GM23338 (cell line): ENCODE results near the gene IFI44L. TPM values are rescaled to one million over a fixed set of nuclear protein-coding genes. Genes with fewer than 3 reads are reported as not detected.

Experiments used
- ATAC-seq: fragments of 200-7000 bp; cut with Tn5 transposase; 3 replicates; pipeline ENCODE4 v1.9.1; 2020
- DNase-seq: peaks from one replicate; pipeline ENCODE4 v3.0.0-alpha.2; 2015; ENCODE audit warnings: low spot score
- H2AFZ ChIP-seq: fragments of 200-600 bp; sonication (generic); 2 replicates; pipeline ENCODE4 v1.8.0; 2016; ENCODE audit warnings: antibody characterized with exemption, mild to moderate bottlenecking, moderate library complexity
- H3F3A ChIP-seq: fragments of 200-600 bp; sonication (generic); replicated peaks from 2 replicates; pipeline ENCODE4 v1.8.0; 2017; ENCODE audit warnings: antibody characterized with exemption, mixed run types, low read depth
- H3K27ac ChIP-seq: fragments of 200-600 bp; sonication (generic); 2 replicates; pipeline ENCODE4 v1.6.1; 2016; ENCODE audit warnings: low read depth
- H3K27me3 ChIP-seq: fragments of 200-600 bp; sonication (generic); 2 replicates; pipeline ENCODE4 v1.8.0; 2016; ENCODE audit warnings: mild to moderate bottlenecking, mixed run types, moderate library complexity; ENCODE audit not compliant: insufficient read depth
- H3K36me3 ChIP-seq: fragments of 200-600 bp; sonication (generic); 2 replicates; pipeline ENCODE4 v1.8.0; 2016; ENCODE audit warnings: mild to moderate bottlenecking; ENCODE audit not compliant: insufficient read depth
- H3K4me1 ChIP-seq: fragments of 200-600 bp; sonication (generic); 2 replicates; pipeline ENCODE4 v1.8.0; 2016; ENCODE audit warnings: mild to moderate bottlenecking, moderate library complexity; ENCODE audit not compliant: insufficient read depth
- H3K4me2 ChIP-seq: fragments of 200-600 bp; sonication (generic); 2 replicates; pipeline ENCODE4 v1.7.1; 2017; ENCODE audit warnings: mixed run types
- H3K4me3 ChIP-seq: fragments of 200-600 bp; sonication (generic); 2 replicates; pipeline ENCODE4 v1.6.1; 2016; ENCODE audit warnings: mixed run types
- H3K79me2 ChIP-seq: fragments of 200-600 bp; sonication (generic); replicated peaks from 2 replicates; pipeline ENCODE4 v1.8.0; 2017; ENCODE audit warnings: mild to moderate bottlenecking; ENCODE audit not compliant: insufficient read depth
- H3K9me2 ChIP-seq: fragments of 200-600 bp; sonication (generic); 2 replicates; pipeline ENCODE4 v1.8.0; 2017; ENCODE audit not compliant: insufficient read depth
- H4K20me1 ChIP-seq: fragments of 200-600 bp; sonication (generic); replicated peaks from 2 replicates; pipeline ENCODE4 v1.8.0; 2017; ENCODE audit warnings: mild to moderate bottlenecking; ENCODE audit not compliant: insufficient read depth
- H3K27ac Mint-ChIP-seq: 2 replicates; pipeline ENCODE4 v1.8.0; 2020; ENCODE audit warnings: inconsistent platforms, mild to moderate bottlenecking, moderate library complexity, mixed read lengths
- H3K27me3 Mint-ChIP-seq: 3 replicates; pipeline ENCODE4 v1.8.0; 2022; ENCODE audit warnings: low read depth, mild to moderate bottlenecking, moderate library complexity, mixed read lengths, inconsistent platforms; ENCODE audit not compliant: insufficient read depth, poor library complexity
- H3K36me3 Mint-ChIP-seq: 3 replicates; pipeline ENCODE4 v1.8.0; 2021; ENCODE audit warnings: low read depth, mild to moderate bottlenecking, inconsistent platforms, moderate library complexity, mixed read lengths
- H3K4me1 Mint-ChIP-seq: 3 replicates; pipeline ENCODE4 v1.8.0; 2020; ENCODE audit warnings: mild to moderate bottlenecking, inconsistent platforms, mixed read lengths
- H3K4me3 Mint-ChIP-seq: 3 replicates; pipeline ENCODE4 v1.8.0; 2021; ENCODE audit warnings: moderate library complexity, mild to moderate bottlenecking, inconsistent platforms, mixed read lengths
- H3K9me3 Mint-ChIP-seq: 3 replicates; pipeline ENCODE4 v1.8.0; 2020; ENCODE audit warnings: moderate library complexity, mild to moderate bottlenecking, inconsistent platforms, mixed read lengths
- JUNB ChIP-seq: IDR thresholded peaks from one replicate; pipeline ENCODE4 v1.6.1; 2016; ENCODE audit warnings: antibody characterized with exemption; ENCODE audit not compliant: unreplicated experiment
- NANOG ChIP-seq: IDR thresholded peaks from 2 replicates; pipeline ENCODE4 v1.6.1; 2016; ENCODE audit warnings: antibody characterized with exemption, borderline replicate concordance
- POLR2AphosphoS5 ChIP-seq: IDR thresholded peaks from 2 replicates; pipeline ENCODE4 v1.6.1; 2016; ENCODE audit warnings: antibody characterized with exemption, low read depth
- REST ChIP-seq: IDR thresholded peaks from one replicate; pipeline ENCODE4 v1.6.1; 2018; ENCODE audit warnings: antibody characterized with exemption; ENCODE audit not compliant: unreplicated experiment
- STAT1 ChIP-seq: IDR thresholded peaks from one replicate; pipeline ENCODE4 v1.6.1; 2016; ENCODE audit warnings: antibody characterized with exemption; ENCODE audit not compliant: unreplicated experiment
- ZNF114 ChIP-seq: fragments of 250-450 bp; sonication (Bioruptor Pico); IDR thresholded peaks from 2 replicates; pipeline ENCODE4 v1.5.0; 2020; ENCODE audit warnings: mild to moderate bottlenecking, moderate library complexity
- ZNF462 ChIP-seq: fragments of 250-450 bp; sonication (Bioruptor Pico); IDR thresholded peaks from 2 replicates; pipeline ENCODE4 v1.5.0; 2020; ENCODE audit warnings: mild to moderate bottlenecking, moderate library complexity
- polyA plus RNA-seq: library from polyadenylated mRNA; unstranded; fragments of >200 nt; fragmentation: Nextera tagmentation; extraction: Ambion mirVana; gene quantifications from 2 replicates; pipeline ENCODE4 v1.2.1, GENCODE V29; 2016
- total RNA-seq: library from RNA; depleted of rRNA; stranded (reverse); fragments of >200 nt; shearing (Covaris generic); gene quantifications from 2 replicates; pipeline ENCODE4 v1.2.3, GENCODE V29; 2014

IFI44L gene
- total and polyA plus RNA-seq, 2 experiments from 2014 or later: not detected

DNA sequence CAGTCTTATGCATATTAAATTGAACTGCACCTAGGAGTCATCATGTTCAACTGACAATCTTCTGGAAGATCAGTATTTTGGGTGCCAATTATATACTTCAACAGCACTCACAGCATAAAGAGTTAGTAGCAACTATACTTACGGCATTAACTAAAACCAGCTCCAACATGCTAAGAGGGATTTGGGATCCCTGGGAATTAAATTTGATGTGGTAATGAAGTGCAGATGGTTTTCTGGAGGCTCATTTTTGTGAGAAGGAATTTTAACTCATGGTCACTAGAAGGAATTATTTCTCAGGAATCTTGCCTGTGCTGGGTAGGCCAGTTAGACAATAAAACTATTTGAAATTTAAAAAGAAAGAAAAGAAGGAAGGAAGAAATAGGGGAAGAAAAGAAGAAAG is 47.7 kb downstream of the IFI44L start (continued):
- TF ChIP-seq ZNF462 (CRISPR knock-in tag) (no peak), JUNB (no peak)

GRCh38 chr1:78668427-78668826 is 48.2 kb downstream of the IFI44L start:
- Histone ChIP-seq H3K4me3 (no peak overlapping the region), H3K4me2 (no peak overlapping the region), H3K9me2 (no peaks in the 10 kb centered on the region), H2AFZ (no peak overlapping the region), H3K27me3 (no peaks in the 10 kb centered on the region), H3K36me3 (no peaks in the 10 kb centered on the region), H4K20me1 (no peaks in the 10 kb centered on the region), H3K27ac (no peak overlapping the region), H3K4me1 (no peaks in the 10 kb centered on the region), H3F3A (no peaks in the 10 kb centered on the region), H3K79me2 (no peaks in the 10 kb centered on the region)
- no peaks in the 10 kb centered on the region for H3K36me3 Mint-ChIP-seq
- no peak overlapping the region for H3K27ac Mint-ChIP-seq
- no peak for DNase-seq
- H3K4me3 Mint-ChIP-seq: no peak overlapping the region
- no peak for ATAC-seq
- H3K9me3 Mint-ChIP-seq: no peaks in the 10 kb centered on the region
- no peaks in the 10 kb centered on the region for H3K4me1 Mint-ChIP-seq
- H3K27me3 Mint-ChIP-seq: no peaks in the 10 kb centered on the region
- TF ChIP-seq STAT1 (no peak), POLR2AphosphoS5 (no peak), ZNF462 (CRISPR knock-in tag) (no peak), ZNF114 (no peak), REST (no peak), NANOG (no peak)
